Measurements from ENCODE around the gene CEACAM1.
"Not testable (repeated sequence)": the region's sequence is repeated elsewhere in the genome, so short reads cannot be mapped to it uniquely, and the experiment has no call there.

Gene CEACAM1

DNA sequence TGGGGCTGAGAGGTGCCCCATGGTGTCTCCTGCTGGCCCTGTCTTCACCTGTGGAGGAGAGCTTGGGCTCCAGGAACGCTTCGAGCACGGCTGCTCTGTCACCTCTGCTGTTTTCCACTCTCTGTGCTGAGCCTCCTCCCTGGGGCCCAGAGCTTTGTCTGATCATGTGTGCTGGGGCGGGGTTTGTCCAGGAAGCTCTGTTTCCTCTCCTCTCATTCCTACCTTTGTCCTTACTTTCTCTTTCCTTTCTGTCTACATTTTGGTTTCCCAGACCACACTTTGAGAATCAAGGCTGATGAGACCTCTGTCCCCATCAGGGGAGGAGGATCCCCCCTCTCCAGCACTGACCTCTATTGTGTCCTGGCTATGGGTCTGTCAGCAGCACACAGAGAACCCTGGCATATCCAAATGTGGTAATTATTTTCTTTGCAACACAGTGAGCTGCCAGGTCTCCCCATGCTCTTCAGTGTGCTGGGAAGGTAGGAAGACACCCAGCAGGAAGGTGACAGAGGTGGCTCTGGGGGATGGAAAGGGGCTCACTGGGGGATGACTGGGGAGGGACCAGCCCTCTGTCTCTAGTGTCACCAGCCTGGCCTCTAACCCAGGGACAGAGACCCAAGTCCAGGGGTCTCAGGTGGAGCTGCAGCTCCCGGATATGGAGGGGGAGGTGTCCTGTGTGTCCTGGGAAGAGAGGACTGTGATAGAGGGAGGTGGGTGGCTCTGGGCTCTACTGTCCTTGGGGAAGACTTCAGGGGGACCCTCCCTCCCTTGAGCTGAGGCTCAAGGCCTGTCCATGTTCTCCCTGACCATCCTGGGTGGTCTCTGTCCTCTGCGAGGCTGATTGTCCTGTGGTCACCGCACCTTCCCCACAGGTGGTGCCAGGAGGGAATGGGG is at the start of gene CEACAM1:
CEACAM1 (minus strand) TSS at position 128 of the 894 bp plus-strand sequence; CDS start at position 21, 107 bp downstream.
- peak; percentile 18 to 41 for DNase-seq (ENCODE audit: low read depth in 2 of 2)

DNA sequence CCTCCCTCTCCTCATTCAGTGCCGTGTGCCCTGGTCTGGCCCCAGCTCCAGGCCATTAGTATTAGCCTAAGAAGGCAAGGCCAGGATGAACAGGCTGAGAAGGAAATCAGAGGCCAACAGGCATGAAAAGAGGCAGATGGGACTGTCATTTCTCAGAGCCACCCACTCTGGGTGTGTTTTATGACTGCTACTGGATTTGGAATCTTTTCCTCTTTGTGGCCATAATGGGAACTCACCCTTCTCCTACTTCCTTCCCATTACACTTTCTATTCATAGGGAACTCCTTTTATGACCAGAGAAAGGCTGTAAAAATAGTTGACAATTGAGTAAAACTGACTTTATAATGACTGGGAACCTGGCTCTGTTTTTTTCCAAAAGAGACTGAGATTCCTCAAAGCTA is 48.7 kb upstream of the CEACAM1 start:
- no peak for DNase-seq (ENCODE audit: low read depth in 2 of 2)

DNA sequence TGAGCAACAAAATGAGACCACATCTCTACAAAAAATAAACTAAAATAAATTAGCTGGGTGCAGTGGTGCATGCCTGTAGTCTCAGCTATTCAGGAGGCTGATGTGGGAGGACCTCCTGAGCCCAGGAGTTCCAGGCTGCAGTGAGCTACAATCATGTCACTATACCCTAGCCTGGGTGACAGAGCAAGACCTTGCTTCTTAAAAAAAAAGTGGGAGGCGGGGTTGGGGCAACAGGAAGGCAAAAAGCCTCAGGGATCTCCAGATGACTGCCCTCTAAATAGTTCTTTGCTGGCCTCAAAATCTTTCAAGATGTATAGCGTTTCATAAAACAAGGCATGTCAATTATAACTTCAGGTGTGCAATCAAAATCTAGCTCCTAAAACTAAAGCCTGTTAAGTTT is 48.0 kb upstream of the CEACAM1 start:
- DNase-seq (ENCODE audit: low read depth in 2 of 2): no peak

DNA sequence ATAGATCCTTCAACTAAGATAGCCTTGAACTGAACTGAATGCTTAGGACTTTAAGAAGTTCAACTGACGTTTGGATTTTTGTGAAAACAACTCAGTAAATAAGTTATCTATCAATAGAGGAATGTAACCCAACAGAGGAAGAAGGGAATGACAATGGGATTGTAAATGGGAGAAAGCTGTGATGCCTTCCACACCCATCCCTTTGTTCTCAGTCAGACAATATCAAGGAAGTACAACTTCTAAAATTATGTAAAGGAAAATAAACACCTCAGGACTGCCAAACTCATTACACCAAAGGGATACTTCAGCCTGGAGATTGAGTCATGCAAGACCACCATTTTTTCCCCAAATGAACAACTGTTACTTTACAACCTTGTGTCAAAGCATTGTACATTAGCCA is 45.4 kb upstream of the CEACAM1 start:
- DNase-seq (ENCODE audit: low read depth in 2 of 2): no peak

DNA sequence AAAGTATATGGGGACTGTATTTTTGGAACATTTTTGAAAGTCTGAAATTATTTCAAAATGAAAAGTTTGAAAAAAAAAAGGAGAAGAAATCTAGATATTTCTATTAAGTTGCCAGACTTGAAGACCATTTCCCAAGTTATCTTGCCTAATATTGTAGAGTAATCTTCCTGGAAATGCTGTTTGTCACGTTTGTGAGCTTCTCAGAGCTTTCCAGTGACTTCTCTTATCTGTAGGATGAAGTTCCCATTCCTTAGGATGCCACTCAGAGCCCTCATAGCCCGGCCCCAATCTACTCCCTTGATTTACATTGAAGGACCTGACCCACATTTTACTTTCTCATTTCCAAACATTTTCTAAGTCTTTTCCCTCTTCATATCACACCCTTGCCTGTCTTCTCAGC is 42.8 kb upstream of the CEACAM1 start:
- DNase-seq (ENCODE audit: low read depth in 2 of 2): no peak

DNA sequence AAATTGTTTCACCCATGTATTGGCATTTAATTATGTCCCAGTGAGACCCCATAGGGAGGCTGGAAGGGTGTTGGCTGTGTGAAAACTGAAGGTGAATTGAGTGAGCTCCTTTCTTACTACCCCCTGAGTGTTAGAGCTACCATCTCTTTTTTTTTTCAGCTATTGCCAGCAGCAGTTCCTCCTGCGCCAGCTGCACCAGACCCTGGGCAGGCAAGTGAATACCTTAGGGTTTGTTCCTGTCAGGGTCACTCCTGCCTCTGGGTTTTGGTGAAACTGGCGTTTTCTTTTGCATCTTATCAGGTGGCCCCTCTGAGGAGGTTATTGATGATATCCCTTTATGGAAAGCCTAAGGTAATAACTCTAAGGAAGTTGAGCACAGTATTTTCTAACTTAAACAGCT is 40.9 kb upstream of the CEACAM1 start:
- no peak for DNase-seq (ENCODE audit: low read depth in 2 of 2)

DNA sequence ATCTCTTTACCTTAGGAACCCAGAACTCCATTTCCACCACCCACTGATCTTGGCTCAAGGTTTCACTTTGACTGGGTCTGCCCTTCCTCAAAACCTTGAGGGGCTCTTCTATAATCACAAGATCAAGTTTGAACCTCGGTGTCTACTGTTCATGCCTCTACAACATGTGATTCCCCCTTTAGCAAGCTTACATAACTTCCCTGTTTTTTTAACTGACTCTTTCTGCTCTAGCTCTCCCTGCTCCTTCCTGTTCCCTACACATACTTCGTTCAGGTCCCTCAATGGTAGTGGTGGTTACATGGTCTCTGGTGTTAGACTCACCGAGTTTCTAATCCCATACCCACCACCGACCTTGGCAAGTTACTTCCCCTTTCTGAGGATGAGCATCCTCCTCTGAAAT is 39.7 kb upstream of the CEACAM1 start:
- DNase-seq (ENCODE audit: low read depth in 2 of 2): no peak

DNA sequence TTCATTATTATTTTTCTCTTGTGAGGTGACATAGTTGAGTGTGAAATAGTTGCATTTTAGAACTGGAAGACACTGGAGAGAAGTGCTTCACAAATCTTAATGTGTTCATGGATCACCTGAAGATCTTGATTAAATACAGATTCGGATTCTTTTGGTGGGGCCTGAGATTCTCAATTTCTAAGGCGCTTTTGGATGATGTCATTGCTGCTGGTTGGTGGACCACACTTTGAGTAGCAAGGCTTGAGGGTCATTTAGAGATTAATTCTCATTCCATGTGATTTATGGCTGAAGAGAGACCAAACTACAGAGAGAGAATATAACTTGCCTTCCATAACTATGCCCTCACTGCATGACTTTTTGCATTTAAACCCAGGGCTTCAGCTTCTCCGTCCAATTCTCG is 39.3 kb upstream of the CEACAM1 start:
- DNase-seq (ENCODE audit: low read depth in 2 of 2): no peak

DNA sequence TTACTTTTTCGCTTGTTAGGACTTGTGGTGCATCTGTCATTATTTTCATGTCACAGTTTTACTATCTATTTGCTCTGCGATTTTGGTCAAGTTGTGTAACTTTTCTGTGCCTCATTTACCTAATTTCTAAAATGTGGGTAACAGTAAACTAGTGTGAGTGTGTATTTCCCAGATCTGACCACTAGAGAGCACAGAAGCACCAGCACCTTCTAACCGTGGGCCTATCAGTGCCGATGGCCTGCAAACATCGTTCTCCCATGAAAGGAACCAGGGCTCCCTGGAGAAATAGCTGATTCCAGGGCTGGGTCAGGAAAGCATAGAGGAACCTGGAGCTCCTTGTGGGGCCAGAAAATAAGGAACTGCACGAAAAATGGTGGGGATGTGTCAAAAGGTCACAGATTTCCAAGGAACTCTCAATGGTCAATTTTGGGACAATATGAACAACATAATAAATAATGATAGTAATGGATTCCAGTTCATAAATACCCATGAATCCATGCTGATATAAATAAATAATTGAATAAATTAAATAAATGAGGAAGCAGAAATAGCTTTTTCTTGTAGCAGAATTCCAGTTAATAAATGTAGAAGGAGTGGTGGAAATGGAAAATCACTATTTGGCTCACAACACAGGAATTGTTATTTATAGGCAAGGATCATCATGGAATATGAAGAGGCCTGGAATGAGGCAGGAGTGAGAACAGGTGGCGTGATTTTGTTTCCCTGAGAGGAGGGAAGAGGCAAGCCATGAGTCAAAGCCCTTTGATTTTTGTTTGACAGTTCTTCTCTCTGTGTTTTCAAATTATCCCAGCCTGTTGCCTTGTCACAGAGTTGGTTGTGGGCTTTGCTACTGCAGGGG is 35.3 kb upstream of the CEACAM1 start:
- DNase-seq (ENCODE audit: low read depth in 2 of 2): no peak

DNA sequence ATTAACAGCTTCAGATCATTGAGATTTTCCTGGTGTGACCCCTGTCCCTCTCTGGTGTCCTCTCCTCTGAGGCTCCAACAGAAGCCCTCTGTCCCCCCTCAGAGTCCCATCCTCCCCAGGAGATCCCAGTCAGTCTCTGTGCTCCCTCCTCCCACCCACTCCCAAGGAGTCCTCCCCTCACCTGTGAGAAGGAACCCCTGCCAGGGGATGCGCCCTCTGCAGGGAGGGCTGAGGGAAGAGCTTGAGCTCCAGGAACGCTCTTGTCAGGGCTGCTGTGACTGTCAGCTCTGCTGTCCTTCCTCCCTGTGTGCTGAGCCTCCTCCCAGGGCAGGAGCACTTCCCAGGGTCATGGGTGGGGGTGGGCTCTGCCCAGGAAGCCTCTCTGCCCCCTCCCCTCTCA is 33.2 kb upstream of the CEACAM1 start:
- DNase-seq (ENCODE audit: low read depth in 2 of 2): no peak

DNA sequence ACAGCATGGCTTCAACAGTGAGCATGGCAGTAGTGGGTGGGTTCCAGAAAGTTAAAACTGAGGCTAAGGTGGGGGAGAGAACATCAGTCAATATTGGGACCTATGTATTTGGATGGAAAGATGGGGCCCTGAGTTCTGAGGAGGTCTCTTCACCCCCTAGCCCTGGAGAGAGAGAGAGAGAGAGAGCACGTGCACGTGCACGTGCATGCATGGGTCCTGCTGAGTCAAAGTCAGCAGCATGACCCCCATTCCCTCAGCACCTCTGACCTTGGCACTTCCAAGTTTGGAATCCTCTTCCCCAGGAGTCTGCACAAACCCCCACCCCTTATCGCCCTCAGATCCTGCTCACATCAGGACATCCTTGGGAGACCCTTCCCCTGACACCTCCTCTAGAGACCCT is 32.5 kb upstream of the CEACAM1 start:
- no peak for DNase-seq (ENCODE audit: low read depth in 2 of 2)

DNA sequence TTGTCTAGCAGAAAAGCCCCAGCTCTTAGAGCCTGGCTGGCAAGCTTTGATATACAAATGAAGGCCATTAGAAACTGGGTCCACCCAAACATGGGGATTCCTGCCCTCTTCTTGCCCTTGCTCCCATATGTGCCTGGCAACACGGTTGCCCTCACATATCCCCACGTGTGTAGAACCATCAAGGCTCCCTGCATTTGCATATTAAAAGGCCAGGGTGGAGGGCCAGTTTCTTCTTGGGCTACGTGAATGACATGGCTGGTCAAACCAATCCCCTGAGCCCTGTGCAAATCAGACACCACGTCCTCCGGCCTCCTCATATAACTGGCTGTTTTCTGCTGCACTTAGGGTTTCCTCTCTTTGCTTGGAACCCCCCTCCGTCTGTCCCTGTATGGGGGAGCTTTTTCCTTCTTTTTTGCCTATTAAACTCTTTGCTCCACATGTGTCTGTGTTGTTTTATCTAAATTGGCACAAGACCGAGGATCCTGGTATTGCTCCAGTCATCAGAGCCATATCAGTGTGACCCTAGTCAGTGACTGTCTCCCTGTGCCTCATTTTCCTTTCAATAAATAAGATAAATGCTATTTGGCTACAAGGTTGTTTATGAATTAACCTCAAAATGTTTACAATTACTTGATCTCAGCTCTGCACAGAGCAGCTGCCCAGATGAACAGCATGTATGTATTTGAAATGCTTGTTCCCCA is 30.3 kb upstream of the CEACAM1 start:
- DNase-seq (ENCODE audit: low read depth in 2 of 2): no peak

DNA sequence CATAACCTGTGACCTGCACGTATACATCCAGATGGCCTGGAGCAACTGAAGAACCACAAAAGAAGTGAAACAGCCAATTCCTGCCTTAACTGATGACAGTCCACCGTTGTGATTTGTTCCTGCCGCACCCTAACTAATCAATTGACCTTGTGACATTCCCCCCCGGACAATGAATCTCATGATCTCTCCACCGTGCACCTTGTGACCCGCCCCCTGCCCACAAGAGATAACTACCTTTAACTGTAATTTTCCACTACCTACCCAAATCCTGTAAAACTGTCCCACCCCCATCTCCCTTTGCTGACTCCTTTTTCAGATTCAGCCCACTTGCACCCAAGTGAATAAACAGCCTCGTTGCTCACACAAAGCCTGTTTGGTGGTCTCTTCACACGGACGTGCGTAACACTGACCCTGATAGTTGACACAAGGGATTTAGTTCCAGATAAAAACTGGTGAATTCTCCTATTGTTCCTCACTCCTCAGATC is 29.1 kb upstream of the CEACAM1 start:
- DNase-seq (ENCODE audit: low read depth in 2 of 2): not testable (repeated sequence)

DNA sequence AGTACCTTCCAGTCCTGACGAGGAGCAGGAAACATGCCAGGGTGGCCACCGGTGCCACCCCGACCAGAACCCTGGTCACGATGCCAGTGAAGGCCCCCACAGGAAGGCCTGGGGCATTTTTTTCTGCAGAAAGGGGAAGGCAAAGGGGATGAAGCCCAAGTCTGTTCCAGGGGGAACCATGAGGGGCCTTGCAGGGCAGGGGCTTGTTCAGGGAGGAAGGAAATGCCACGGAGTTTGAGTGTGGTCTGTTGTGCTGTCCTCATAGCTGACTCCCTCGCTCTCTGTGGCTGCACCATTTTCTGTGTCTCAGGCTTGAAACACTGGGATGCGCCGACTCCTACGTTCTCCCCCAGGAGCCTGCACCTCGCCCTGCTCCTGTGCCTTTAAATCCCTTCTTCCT is 27.5 kb upstream of the CEACAM1 start:
- DNase-seq (ENCODE audit: low read depth in 2 of 2): no peak

DNA sequence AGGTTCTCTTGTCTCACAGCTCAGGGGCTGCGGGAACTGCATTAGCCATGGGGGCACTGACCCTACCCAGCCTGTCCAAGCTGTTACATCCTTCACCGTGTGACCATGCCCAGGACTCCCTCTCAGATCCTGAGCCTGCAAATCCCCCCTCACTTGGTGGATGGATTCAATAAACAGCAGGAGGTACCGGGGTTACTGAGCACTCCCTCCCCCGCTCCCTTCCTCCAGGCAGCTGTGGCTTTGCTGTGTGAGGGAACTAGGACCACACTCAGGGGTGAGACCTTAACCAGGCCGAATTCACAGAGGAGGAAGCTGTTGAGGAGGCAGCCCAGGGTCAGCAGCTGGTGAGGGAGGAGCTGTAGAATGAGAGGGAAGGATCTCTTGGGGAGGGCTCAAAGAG is 27.0 kb upstream of the CEACAM1 start:
- no peak for DNase-seq (ENCODE audit: low read depth in 2 of 2)

DNA sequence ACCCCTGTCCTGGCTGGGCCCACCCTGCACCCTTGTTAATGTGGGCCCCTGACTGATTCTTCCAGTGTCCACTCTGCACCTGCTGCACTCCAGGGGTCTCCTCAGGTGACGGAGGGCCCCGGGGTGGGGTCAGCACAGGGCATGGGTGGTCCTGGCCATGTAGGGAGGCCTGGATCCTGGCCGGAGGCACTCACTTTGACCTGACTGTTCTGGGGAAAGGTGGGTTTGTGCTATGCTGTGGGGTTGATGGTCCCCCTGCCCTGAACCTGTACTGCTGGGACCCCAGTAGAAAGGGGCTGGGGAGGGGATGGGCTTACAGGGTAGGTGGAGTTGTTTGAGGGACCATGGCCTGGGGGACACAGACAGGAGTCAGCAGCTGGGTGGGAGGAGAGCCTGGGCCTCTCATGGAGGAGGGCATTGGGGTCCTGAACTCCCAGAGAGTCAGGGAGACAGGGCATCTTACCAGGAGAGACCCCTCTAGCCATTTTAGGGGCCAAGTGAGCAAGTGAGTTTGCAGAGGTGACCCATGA is 25.8 kb upstream of the CEACAM1 start:
- DNase-seq (ENCODE audit: low read depth in 2 of 2): no peak

DNA sequence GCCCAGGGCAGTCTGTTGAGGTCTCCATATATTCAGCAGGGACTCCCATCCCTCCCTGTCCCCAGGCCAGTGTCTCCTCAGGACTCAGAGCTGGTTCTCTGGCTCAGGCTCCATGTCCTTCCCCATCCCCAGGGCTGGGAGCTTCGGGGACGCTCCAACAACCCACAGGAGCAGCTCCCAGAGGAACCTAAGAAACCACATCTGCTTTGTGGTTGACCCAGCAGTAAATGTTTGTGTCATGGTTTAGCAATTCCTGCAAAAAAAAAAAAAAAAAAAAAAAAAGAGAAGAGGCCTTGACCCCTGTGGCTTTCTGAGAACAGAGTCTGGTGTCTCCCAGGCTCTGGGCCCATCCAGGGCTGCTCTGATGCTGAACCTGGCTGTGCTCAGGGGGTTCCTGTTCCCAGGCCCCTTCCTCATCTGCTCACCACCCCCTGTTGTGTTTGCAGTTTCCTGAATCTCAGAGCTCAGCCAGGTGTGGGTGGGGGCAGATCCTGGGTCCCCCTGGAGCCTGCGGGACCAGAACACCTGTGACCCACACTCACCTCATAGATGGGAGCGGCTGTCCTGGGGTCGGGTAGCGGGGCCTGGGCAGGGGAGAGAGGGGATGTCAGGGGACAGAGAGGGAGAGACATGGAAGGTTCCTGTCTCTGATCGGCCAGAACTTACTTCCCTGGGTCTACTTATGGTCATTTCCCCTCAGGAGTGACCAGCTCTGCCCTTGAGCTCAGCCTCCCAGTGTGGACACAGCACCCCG is 25.2 kb upstream of the CEACAM1 start:
- no peak for DNase-seq (ENCODE audit: low read depth in 2 of 2)

DNA sequence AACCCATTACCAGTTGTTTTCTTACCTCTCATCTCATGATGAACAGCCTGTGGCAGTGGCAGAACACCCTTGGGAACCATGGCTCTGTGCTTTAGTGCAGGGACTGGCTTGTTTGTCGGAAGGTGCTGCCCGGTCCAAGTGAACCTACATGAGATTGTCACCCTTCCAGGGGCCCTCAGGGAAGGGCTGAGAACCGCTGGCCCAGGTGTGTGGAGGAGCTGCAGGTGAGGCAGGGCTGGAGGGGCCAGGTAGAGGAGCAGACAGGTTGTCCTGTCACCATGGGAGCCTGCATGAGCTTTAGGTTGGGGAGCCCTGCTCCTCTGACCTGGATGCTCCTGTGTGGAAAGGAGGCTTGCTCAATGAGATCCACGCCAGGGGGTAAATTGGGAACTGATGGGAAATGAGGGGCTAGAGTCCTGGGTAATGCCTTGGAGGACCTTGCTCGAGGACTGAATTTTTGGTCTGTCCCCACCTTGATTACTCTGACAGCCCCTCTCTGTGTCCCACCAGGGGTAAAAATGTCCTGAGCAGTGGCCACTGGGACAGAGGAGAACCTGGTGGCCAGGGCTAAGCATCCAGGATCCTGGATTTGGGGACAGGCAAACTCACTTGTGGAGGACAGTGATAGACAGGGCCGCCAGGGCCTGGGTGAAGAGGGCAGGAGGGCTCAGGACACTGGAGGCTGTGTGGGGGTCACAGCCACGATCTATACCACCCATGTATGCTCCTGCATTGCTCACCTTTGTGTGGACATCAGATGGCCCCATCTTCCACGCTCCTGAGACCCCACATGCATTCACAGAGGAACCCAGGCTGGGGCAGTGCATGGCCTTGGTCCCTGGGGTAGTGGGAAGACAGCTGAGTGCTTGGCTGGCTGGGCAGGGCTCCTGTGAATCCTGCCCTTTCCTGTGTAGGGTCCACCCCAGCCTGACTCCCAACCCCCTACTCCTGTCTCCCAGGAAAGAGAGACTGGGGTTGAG is 24.1 kb upstream of the CEACAM1 start:
- no peak for DNase-seq (ENCODE audit: low read depth in 2 of 2)

DNA sequence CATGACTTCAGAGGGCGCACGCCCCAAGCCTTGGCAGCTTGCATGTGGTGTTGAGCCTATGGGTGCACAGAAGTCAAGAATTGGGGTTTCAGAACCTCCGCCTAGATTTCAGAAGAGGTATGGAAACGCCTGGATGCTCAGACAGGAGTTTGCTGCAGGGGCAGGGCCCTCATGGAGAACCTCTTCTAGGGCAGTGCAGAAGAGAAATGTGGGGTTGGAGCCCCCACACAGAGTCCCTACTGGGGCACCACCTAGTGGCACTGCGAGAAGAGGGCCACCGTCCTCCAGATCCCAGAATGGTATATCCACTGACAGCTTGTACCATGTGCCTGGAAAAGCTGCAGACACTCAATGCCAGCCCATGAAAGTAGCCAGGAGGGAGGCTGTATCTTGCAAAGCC is 22.2 kb upstream of the CEACAM1 start:
- DNase-seq (ENCODE audit: low read depth in 2 of 2): not testable (repeated sequence)

DNA sequence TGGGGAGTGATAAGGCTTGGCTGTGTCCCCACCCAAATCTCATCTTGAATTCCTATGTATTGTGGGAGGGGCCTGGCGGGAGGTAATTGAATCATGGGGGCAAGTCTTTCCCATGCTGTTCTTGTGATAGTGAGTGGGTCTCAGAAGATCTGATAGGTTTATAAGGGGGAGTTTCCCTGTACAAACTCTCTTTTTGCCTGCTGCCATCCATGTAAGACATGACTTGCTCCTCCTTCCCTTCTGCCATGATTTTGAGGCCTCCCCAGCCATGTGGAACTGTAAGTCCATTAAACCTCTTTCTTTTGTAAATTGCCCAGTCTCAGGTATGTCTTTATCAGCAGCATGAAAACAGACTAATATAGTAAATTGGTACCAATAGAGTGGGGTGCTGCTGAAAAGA is 20.8 kb upstream of the CEACAM1 start:
- not testable (repeated sequence) for DNase-seq (ENCODE audit: low read depth in 2 of 2)
